ENCODE measurements around the gene PPIL6. TPM values are rescaled to one million over a fixed set of nuclear protein-coding genes. Genes with fewer than 3 reads are reported as not detected.
A peak's percentile ranks its signal among the peaks of the same experiment; 100 is the strongest.
"Not testable (repeated sequence)": the region's sequence is repeated elsewhere in the genome, so short reads cannot be mapped to it uniquely, and the experiment has no call there.

Gene PPIL6
- total RNA-seq, 1 experiment from 2014 or later: 8.8 TPM

DNA sequence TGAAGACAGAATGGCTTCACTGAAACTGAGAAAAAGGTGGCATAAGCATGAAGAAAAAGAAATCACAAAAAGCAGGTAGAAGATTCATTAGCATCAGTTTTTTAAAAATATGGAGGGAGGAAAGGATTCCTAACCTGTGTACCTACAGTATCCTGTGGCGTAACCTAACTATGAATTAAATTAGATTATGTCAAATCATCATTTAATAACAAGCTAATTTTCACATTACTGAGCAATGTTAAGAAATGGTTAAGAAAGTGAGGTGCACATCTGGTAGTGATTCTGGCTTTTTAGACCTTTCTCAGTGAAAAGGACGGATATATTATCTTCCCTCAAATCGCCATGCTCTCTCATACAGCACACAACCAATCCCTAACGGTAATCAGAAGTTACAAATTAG lies 70.7 kb downstream of the PPIL6 start:
- DNase-seq: no peak
- no peaks in the 10 kb centered on the region for H3K9me3 ChIP-seq
- H3K36me3 ChIP-seq: peaks cover 84% of the 10 kb centered on the region
- H3K27me3 ChIP-seq: no peaks in the 10 kb centered on the region
- no peak overlapping the region for H3K4me3 ChIP-seq

DNA sequence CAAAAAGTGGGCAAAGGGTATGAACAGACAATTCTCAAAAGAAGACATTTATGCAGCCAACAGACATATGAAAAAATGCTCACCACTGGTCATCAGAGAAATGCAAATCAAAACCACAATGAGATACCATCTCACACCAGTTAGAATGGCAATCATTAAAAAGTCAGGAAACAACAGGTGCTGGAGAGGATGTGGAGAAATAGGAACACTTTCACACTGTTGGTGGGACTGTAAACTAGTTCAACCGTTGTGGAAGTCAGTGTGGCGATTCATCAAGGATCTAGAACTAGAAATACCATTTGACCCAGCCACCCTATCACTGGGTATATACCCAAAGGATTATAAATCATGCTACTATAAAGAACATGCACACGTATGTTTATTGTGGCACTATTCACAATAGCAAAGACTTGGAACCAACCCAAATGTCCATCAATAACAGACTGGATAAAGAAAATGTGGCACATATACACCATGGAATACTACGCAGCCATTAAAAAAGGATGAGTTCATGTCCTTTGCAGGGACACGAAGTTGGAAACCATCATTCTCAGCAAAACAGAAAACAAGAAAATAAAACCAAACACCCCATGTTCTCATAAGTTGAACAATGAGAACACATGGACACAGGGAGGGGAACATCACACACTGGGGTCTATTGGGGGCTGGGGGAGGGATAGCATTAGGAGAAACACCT lies 75.9 kb downstream of the PPIL6 start:
- peaks cover 89% of the 10 kb centered on the region for H3K36me3 ChIP-seq
- not testable (repeated sequence) for DNase-seq, H3K4me3 ChIP-seq, H3K27me3 ChIP-seq, H3K9me3 ChIP-seq

DNA sequence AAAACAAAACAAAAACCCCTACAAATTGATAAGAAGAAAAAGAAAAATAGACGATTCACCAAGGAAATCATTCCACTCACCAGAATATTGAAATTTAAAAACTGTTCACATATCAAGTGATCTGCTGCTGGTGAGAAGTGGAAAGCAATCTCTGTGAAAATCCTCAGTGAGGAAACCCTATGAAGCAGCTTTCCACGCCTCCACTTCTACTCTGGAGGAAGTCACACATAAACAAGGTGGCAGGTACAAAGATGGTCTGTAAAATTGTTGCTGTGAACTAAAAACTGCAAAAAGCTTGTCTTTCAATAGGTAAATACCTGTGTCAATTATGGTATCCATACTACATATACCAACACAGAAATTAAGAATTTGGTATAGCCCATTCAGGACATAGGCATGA lies 76.7 kb downstream of the PPIL6 start:
- no peak for DNase-seq
- Histone ChIP-seq H3K36me3 (peaks cover 88% of the 10 kb centered on the region), H3K27me3 (no peaks in the 10 kb centered on the region), H3K9me3 (no peaks in the 10 kb centered on the region), H3K4me3 (no peak overlapping the region)

DNA sequence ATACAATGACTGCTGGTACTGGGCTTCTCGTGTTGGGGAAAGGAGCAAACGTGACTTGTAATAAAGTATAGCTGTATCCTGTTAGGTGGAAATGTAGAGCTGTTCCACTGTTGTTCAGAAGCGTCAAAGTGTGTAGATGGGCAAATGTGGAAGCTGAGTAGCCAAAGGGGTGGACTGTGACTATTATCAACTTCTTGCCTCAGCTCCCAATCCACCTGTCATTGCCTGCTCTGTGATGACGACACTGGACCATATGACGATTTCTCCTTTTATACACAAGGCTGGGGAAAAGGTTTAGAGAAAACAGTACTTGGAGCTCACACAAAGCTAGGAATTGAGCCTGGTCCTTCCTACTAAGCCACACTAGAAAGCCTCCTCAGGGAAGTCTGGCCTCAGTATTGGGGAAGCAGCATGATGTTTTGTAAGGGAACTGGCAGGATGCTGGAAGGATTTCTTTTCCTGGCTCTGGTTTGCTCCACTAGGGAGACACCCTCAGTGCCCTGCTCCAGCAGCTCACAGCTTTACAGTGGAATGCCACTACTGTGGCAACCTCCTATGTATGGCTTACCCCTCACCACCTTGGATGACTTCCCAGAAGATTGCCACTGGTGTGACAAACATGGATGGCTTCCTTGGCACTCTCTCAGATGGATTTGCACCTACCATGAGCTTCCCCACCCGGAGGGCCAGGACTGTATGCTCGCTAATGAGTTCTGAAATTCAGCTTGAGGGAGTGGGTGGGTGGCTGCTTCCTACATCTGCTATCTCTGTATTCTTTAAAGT lies 78.1 kb downstream of the PPIL6 start:
- Histone ChIP-seq H3K36me3 (peaks cover 87% of the 10 kb centered on the region), H3K9me3 (peaks cover 2% of the 10 kb centered on the region; the same call in 1 of the 2 replicates), H3K27me3 (no peaks in the 10 kb centered on the region), H3K4me3 (no peak overlapping the region)
- DNase-seq: no peak

DNA sequence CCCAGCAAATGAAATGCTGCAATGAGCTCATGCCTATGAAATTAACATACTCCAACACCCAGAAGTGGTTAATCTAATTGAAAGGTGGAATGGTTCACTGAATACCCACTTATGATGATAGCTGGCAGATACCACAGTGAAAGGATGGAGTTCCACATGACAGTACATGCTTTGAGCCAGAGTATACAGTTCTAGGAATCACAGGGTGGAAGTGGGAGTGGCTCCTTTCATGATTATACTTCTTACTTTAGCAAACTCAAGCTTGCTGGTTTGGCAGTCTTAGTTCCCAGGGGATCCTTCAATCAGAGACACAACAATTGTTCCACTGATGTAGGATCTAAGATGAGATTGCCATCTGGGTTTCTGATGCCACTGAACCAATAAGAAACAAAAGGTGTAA lies 79.6 kb downstream of the PPIL6 start:
- no peak overlapping the region for H3K4me3 ChIP-seq

DNA sequence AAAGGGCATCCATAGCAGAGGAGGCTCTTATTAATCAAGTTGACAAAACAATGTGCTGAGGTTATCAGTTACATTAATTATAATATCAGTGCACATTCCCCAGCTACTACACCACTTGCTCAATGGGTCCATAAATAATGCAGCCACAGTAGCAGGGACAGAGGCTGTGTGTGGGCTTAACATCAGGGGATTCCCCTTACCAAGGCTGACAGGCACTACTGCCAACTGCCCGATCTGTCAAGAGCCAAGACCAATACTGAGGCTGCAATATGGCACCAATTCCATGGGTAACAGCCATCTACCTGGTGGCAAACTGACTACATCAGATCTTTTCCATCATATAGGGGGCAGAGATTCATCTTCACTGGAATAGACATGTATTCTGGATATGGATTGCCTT lies 80.1 kb downstream of the PPIL6 start:
- Histone ChIP-seq H3K9me3 (peaks cover 10% of the 10 kb centered on the region), H3K4me3 (no peak overlapping the region), H3K27me3 (no peaks in the 10 kb centered on the region), H3K36me3 (peaks cover 85% of the 10 kb centered on the region)
- DNase-seq: no peak

More for the DNA sequence above, 79.6 kb downstream of the PPIL6 start:
- H3K36me3 ChIP-seq: peaks cover 88% of the 10 kb centered on the region
- no peak for DNase-seq
- H3K27me3 ChIP-seq: no peaks in the 10 kb centered on the region
- H3K9me3 ChIP-seq: peaks cover 10% of the 10 kb centered on the region

DNA sequence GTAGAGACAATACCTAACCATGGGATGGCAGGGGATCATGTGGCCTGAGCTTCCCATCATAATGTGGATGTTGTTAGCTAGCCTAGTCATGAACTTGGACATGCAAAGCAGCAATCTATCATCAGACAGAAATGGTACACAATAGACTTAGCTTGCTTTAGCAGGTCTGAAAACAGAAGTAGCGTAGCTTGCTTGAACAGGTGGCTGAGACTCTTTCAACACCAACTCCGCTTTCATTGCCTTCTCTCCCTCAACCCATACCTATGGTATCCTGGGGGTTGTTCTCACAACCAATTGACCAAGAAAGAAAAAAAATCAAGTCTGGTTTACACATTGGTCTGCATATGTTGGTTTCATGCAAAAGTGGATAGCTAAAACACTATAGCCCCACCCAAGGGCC lies 81.2 kb downstream of the PPIL6 start:
- peaks cover 10% of the 10 kb centered on the region for H3K9me3 ChIP-seq
- H3K4me3 ChIP-seq: no peak overlapping the region
- no peaks in the 10 kb centered on the region for H3K27me3 ChIP-seq
- DNase-seq: no peak
- H3K36me3 ChIP-seq: peaks cover 76% of the 10 kb centered on the region

DNA sequence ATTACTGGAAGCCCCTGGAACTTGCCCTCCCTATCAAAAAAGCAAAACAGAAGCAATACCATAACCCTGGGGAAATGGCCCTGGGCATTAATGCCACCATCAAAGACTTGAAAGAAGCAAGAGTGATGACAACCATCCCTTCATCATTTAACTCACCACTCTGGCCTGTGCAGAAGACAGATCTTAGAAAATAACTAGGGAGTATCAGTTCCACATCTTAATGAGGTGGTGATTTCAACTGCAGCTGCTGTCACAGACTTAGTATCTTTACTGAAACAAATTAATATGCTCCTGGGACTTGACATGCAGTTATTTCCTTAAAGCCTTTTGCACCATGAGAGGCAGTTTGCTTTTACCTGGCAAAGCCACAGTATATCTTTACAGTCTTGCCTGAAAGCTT lies 82.2 kb downstream of the PPIL6 start:
- Histone ChIP-seq H3K36me3 (peaks cover 72% of the 10 kb centered on the region), H3K4me3 (no peak overlapping the region), H3K9me3 (peaks cover 10% of the 10 kb centered on the region), H3K27me3 (no peaks in the 10 kb centered on the region)
- DNase-seq: no peak

DNA sequence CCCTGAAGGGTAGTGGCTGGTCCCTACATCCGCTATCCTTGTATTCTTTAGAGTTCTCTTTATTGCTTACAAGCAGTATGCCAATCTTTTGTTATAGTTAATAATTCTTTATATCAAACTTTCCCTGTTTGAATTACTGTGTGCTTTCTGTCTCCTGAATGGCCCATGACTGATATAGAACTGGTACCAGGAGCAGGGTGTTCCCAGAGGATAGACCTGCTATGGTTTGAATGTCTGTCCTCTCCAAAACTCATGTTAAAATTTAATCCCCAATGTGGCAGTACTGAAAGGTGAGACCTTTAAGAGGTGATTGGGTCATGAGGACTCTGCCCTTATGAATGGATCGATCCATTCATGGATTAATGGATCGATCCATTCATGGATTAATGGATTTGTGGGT lies 84.2 kb downstream of the PPIL6 start:
- DNase-seq: no peak
- Histone ChIP-seq H3K27me3 (no peaks in the 10 kb centered on the region), H3K36me3 (peaks cover 53% of the 10 kb centered on the region), H3K9me3 (peaks cover 10% of the 10 kb centered on the region), H3K4me3 (no peak overlapping the region)

DNA sequence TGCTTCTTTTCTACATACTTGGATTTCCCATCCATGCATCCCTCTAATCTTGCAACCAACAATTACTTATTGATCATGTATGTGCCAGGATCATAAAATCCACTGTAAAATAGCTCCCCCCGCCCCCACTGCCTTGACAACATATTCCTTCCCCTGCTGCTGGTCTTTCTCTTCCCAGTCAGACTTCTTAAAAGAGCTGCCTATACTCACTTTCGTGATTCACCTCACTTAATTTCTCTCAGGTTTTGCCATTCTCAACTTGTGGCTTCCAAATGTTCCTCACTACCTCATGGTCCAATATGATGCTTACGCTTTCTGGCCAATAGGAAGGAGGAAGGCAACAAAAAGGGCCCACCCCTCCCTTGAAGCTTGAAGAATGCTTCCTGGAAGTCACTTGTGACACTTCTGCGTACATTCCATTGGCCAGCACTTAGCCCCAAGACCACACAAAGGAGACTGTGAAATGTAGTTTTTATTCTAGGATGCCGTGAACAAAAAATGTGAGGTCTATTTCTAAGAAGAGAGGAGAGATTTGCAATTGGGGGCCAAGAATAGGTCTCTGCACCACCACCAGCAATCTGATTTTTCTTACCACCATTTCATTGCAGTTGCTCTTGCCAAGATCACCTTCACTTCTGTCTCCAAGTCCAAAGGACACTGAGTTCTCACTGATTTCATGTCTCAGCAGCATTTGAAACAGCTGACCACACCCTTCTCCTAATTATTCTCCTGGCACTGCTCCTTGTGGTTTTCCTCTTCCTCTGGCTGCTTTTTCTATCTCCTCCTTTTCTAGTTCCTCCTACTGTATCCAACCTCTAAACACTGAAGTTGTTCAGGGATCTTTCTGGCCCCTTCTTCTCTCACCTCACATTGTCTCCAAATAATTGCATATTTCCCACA lies 88.9 kb downstream of the PPIL6 start:
- no peak for DNase-seq
- H3K9me3 ChIP-seq: peaks cover 3% of the 10 kb centered on the region
- H3K4me3 ChIP-seq: no peak overlapping the region
- peaks cover 15% of the 10 kb centered on the region for H3K36me3 ChIP-seq
- no peaks in the 10 kb centered on the region for H3K27me3 ChIP-seq

DNA sequence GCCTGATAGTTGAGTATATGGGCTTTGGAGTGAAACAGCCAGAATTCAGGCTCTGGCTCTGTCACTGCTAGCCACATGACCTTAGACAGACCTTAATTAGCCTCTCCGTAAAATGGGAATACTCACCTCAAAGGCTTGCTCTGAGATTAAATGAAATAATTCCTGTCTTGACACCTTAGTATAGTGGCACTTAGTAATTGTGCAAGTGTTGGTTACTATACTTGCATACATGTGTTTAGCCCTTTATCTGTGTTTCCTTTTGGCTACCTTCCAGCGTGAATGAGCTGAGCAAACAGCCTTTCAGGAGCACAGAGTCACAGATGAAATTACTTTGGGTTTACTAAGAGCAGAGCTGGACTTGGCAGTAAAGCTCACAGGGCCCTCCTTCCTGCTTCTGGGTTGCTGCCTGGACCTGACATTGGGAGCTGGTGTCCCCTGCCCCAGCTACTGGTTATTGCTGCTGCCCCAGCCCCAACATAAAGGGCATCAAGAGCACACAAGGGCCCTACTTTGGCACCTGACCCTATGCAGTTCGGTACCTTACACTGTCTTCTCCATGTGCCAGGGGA lies 90.9 kb downstream of the PPIL6 start:
- DNase-seq: peak; percentile 10
- Histone ChIP-seq H3K9me3 (no peaks in the 10 kb centered on the region), H3K36me3 (peaks cover 5% of the 10 kb centered on the region), H3K27me3 (no peaks in the 10 kb centered on the region), H3K4me3 (no peak overlapping the region)

DNA sequence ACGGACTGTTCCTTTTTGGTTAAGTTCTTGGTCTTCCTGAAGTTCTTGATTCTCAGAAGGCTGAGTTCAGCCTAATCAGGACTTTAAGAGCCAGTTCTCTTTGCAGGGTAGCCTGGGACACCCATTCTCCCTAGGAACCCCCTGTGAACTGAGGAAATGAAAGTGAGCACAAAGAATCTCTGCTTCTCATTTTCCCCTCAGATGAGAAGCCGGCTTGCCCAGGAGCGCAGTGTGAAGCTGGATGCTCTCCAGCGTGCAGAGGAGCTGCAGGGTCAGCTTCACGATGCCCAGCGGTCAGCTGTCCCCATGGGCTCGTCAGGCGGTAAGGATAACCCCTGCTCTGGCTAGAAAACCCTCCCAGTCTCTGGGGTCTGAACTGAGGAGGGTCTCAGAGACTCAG lies 92.2 kb downstream of the PPIL6 start:
- Histone ChIP-seq H3K4me3 (no peak overlapping the region), H3K27me3 (no peaks in the 10 kb centered on the region)
- DNase-seq: no peak

DNA sequence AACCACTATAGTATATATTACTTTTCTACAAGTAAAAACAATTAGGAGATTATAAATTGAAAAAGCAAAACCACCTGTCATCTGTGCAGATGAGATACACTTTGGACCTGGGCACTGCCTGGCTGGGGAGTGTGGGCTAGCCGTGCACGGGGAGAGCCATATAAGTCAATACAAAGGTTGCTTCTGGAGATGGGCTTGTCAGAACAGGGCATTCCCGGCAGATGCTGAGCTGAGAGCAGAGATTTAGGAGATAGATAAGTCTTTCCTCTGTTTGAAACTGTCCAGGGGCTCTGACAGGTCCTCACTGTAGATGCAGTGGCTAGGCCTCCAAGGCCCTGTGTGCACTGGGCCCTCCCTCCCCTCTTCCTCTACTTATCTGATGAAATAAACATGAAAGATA lies 92.6 kb downstream of the PPIL6 start:
- Histone ChIP-seq H3K9me3 (no peaks in the 10 kb centered on the region), H3K4me3 (no peak overlapping the region), H3K36me3 (no peaks in the 10 kb centered on the region; the same call in 1 of the 2 replicates), H3K27me3 (no peaks in the 10 kb centered on the region)
- DNase-seq: no peak

More for the DNA sequence above, 92.2 kb downstream of the PPIL6 start:
- Histone ChIP-seq H3K9me3 (no peaks in the 10 kb centered on the region), H3K36me3 (no peaks in the 10 kb centered on the region; the same call in 1 of the 2 replicates)

DNA sequence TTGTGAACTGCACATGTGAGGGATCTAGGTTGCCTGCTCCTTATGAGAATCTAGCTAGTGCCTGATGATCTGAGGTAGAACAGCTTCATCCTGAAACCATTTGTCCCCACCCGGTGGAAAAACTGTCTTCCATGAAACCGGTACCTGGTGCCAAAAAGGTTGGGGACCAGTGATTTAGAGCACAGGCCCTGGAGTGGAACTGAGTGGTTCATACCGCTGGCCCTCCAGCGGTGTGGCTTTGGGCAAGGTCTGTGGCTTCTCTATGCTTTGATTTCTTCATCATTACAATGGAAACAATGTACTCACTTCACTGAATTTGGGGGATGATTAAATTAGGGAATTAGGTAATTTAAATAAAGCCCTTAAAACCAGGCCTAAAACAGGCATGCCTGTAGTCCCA lies 94.4 kb downstream of the PPIL6 start:
- Histone ChIP-seq H3K4me3 (no peak overlapping the region), H3K9me3 (no peaks in the 10 kb centered on the region), H3K36me3 (no peaks in the 10 kb centered on the region), H3K27me3 (no peaks in the 10 kb centered on the region)
- no peak for DNase-seq

DNA sequence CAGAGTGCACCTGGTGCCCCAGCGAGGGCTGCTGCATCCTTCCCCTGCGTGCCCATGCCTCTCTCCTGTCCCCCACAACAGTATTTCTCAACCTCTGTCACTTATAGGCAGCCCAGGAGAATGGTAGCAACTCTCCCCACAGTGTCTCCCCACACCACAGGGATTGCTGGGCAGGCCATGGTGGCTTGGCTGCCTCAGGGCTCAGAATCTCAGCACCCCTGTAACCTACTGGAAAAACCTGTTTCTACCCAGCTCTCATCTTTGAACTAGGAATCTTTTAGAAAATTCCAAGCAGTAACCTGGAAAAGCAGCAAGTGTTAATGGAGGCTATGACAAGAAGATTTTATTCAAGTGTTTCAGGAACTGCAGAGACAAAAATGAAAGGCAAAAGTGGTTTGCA lies 96.2 kb downstream of the PPIL6 start:
- Histone ChIP-seq H3K9me3 (no peaks in the 10 kb centered on the region), H3K36me3 (no peaks in the 10 kb centered on the region), H3K4me3 (no peak overlapping the region), H3K27me3 (no peaks in the 10 kb centered on the region)
- DNase-seq: no peak

DNA sequence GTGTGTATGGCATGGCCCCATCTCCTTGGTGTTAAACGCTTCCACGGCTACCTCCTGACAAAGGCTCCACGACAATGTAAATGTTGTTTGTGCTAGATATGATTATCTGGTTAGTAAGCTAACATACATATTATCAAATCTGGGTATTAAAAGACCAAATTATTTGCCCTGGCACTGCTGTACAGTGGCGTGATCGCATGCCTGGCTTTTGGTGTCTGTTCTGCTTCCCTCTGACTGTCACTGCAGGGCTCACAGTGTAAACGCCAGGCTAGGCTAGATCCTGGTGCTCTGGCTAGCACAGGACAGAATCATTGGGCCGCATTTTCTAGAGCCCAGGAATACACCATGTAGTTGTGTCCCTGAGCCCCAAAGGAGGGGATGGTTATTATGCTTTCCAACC lies 96.9 kb downstream of the PPIL6 start:
- H3K27me3 ChIP-seq: no peaks in the 10 kb centered on the region
- H3K9me3 ChIP-seq: no peaks in the 10 kb centered on the region
- H3K4me3 ChIP-seq: no peak overlapping the region

DNA sequence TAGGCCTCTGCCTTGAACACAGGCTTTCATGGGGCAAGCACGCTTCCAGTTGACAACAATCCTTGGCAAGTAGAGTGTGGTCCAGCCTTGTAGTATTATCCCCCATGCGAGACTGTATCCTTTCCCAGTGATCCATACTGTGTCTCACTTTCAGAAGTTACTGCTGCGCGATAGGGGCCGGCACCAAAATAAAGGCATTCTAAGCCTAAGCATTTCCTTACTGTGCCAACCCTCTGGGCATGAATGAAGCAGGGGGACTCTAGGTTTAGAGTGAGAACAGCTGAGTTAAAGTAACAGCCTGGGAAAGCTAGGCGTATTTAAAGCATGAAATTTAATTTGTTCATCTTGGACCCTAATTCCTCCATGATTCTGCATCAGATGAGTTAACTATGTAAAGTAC lies 97.5 kb downstream of the PPIL6 start:
- H3K36me3 ChIP-seq: no peaks in the 10 kb centered on the region
- H3K9me3 ChIP-seq: no peaks in the 10 kb centered on the region
- H3K4me3 ChIP-seq: no peak overlapping the region
- no peak for DNase-seq
- no peaks in the 10 kb centered on the region for H3K27me3 ChIP-seq

More for the DNA sequence above, 96.9 kb downstream of the PPIL6 start:
- no peak for DNase-seq
- H3K36me3 ChIP-seq: no peaks in the 10 kb centered on the region
